ENCODE results near the gene SLC1A4.
A peak's percentile ranks its signal among the peaks of the same experiment; 100 is the strongest.

SLC1A4 gene

GRCh38 chr2:64980183-64980582 lies 9.0 kb upstream of the SLC1A4 start:
- no peak for DNase-seq (ENCODE audit: low spot score)
- in situ Hi-C loops (cut with MboI; ENCODE audit: low pct_unique_long_range_greater_than_20kb, low sequenced_read_pairs, unreplicated experiment) = no loop called here
- no peak for TF ChIP-seq CTCF (IDR thresholded peaks at IDR 0.05; ENCODE audit: extremely low read depth, insufficient read depth, missing control alignments)

- peak; percentile 65 for DNase-seq (ENCODE audit: low spot score)
- TF ChIP-seq CTCF (IDR thresholded peaks at IDR 0.05; ENCODE audit: extremely low read depth, insufficient read depth, missing control alignments) = no peak
- in situ Hi-C loops (cut with MboI; ENCODE audit: low pct_unique_long_range_greater_than_20kb, low sequenced_read_pairs, unreplicated experiment) = no loop called here
Measured at GRCh38 chr2:64982311-64982857, 6.8 kb upstream of the SLC1A4 start.

- no peak for DNase-seq (ENCODE audit: low spot score)
- in situ Hi-C loops (cut with MboI; ENCODE audit: low pct_unique_long_range_greater_than_20kb, low sequenced_read_pairs, unreplicated experiment) = no loop called here
- TF ChIP-seq CTCF (IDR thresholded peaks at IDR 0.05; ENCODE audit: extremely low read depth, insufficient read depth, missing control alignments) = no peak
Measured at GRCh38 chr2:64982932-64983331, 6.3 kb upstream of the SLC1A4 start.

- in situ Hi-C loops (cut with MboI; ENCODE audit: low pct_unique_long_range_greater_than_20kb, low sequenced_read_pairs, unreplicated experiment) = no loop called here
- peak; percentile 41 for DNase-seq (ENCODE audit: low spot score)
Measured at GRCh38 chr2:64985447-64985846, 3.8 kb upstream of the SLC1A4 start.

GRCh38 chr2:64987001-64987955 lies 1.9 kb upstream of the SLC1A4 start:
- peak; percentile 69 for DNase-seq (ENCODE audit: low spot score)
- TF ChIP-seq CTCF (IDR thresholded peaks at IDR 0.05; ENCODE audit: extremely low read depth, insufficient read depth, missing control alignments) = no peak
- in situ Hi-C loops (cut with MboI; ENCODE audit: low pct_unique_long_range_greater_than_20kb, low sequenced_read_pairs, unreplicated experiment) = no loop called here

More at GRCh38 chr2:64985447-64985846, 3.8 kb upstream of the SLC1A4 start:
- no peak for TF ChIP-seq CTCF (IDR thresholded peaks at IDR 0.05; ENCODE audit: extremely low read depth, insufficient read depth, missing control alignments)

GRCh38 chr2:64987956-64988419 lies 1.2 kb upstream of the SLC1A4 start:
- TF ChIP-seq CTCF (IDR thresholded peaks at IDR 0.05; ENCODE audit: extremely low read depth, insufficient read depth, missing control alignments) = no peak
- in situ Hi-C loops (cut with MboI; ENCODE audit: low pct_unique_long_range_greater_than_20kb, low sequenced_read_pairs, unreplicated experiment) = no loop called here
- DNase-seq (ENCODE audit: low spot score) = no peak
